Stomach (tissue), 9 donors: ENCODE measurements around the gene KLHDC8A. TPM values are rescaled to one million over a fixed set of nuclear protein-coding genes. Genes with fewer than 3 reads are reported as not detected.

Experiments
- DNase-seq, 2 donors: peaks; one replicate each; pipeline versions ENCODE4 v3.0.0 to v3.0.0-alpha.2; 2013 to 2019
- H3K27ac ChIP-seq, 5 donors: fragments of 200-600 bp in 4 of 5; sonication (generic) in 4 of 5; one replicate each; pipeline ENCODE4 v1.5.1; 2013 to 2019; ENCODE audit warnings: mild to moderate bottlenecking in 1 of 5, moderate library complexity in 1 of 5
- H3K27me3 ChIP-seq, 3 donors: fragments of 200-600 bp; sonication (generic); one replicate each; pipeline ENCODE4 v1.5.1; 2017 to 2019; ENCODE audit warnings: mixed run types in 1 of 3
- H3K36me3 ChIP-seq, 4 donors: fragments of 200-600 bp; sonication (generic); 1 replicate in 3 of 4; 2 replicates in 1 of 4; pipeline ENCODE4 v1.5.1; 2016 to 2019
- H3K4me1 ChIP-seq, 4 donors: fragments of 200-600 bp; sonication (generic); one replicate each; pipeline ENCODE4 v1.5.1; 2016 to 2019
- H3K4me3 ChIP-seq, 4 donors: fragments of 200-600 bp; sonication (generic) in 3 of 4; one replicate each; pipeline ENCODE4 v1.5.1; 2016 to 2019; ENCODE audit warnings: mild to moderate bottlenecking in 1 of 4
- H3K9me3 ChIP-seq, 4 donors: fragments of 200-600 bp; sonication (generic); one replicate each; pipeline ENCODE4 v1.5.1; 2016 to 2019
- EP300 ChIP-seq: sonication (generic); formaldehyde crosslinking; IDR thresholded peaks from one replicate; pipeline ENCODE4 v1.6.1; 2017; ENCODE audit warnings: antibody characterized with exemption
- POLR2A ChIP-seq, 4 donors: fragments of 450-650 bp; IDR thresholded peaks; one replicate each; pipeline ENCODE4 v1.6.1; 2016; ENCODE audit warnings: antibody characterized with exemption in 4 of 4, control low read depth in 2 of 4, mild to moderate bottlenecking in 1 of 4, moderate library complexity in 1 of 4
- POLR2AphosphoS5 ChIP-seq, 3 donors: sonication (generic); formaldehyde crosslinking; IDR thresholded peaks; one replicate each; pipeline ENCODE4 v1.6.1; 2016; ENCODE audit warnings: antibody characterized with exemption in 3 of 3
- WGBS, 5 donors: extraction: QIAGEN DNeasy Blood & Tissue Kit in 3 of 5; methylation state at CpG; one replicate each; pipeline versions ENCODE4 v1.1.5 to v1.1.7; 2013 to 2018; 5-methylcytosine and 5-hydroxymethylcytosine counted together
- intact Hi-C: fragments of 100-400 bp; cut with DNase I; formaldehyde crosslinking; loops from one replicate; pipeline ENCODE4 v1.15.1; 2023; ENCODE audit warnings: low total_unique reads
- polyA plus RNA-seq, 3 donors: library from polyadenylated mRNA; stranded (reverse); fragments of 200-250 nt; gene quantifications; one replicate each; pipeline ENCODE4 v1.2.3, GENCODE V29; 2013
- total RNA-seq, 5 donors: library from RNA; depleted of rRNA; stranded (reverse); fragments of >200 nt; gene quantifications; one replicate each; pipeline versions ENCODE4 v1.1.0 to v1.2.3, GENCODE V29; 2014 to 2016
- TF ChIP-seq, protein P1 (sequence below), 7 experiments: fragments of 450-650 bp in 4 of 7; fragments of 200-600 bp in 3 of 7; sonication (generic) in 3 of 7; IDR thresholded peaks; one replicate each; pipeline ENCODE4 v1.5.1; 2016 to 2019; ENCODE audit warnings: antibody characterized with exemption in 7 of 7, control low read depth in 2 of 7, mild to moderate bottlenecking in 1 of 7
- donor health status: healthy with polysubstance abuse.
- donor health status: Bipolar disorder and iron deficiency.
- donor health status: healthy.

KLHDC8A gene
- total and polyA plus RNA-seq, 8 donors = 0.72 to 6.9 (median 2.8) TPM; not detected in 2

DNA sequence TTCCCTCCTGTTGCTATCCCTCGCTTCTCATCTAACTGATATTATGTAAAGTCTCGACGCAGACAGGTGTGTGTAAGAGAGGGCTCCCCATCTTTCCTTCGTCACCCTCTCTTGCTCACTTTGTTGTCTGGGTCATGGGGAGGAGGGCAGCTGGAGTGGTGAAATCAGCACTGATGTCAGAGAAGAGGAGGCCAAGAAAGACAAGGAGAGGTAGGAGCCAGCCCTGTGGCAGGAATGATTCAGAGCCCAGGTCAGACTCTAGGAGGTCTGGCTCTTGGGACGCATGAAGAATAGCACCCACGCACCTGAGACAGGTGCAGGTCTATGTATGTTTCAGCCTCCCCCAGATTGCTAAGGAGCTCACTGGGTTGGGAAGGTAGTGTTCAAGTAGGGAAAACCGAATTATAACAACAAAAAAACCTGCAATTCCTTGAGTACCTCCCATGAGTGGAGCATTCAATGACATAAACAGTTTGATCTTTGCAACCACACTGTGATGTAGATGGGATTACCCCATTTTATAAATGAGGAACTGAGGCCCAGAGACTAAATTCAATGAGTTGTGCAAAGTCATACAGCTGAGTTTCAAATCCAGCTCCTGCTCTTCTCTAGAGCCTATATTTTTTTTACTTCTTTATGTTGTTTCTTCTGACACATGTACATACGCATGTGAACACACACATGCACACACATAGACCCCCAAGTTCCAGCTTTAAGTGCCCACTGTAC lies 45.6 kb downstream of the KLHDC8A start:
- intact Hi-C loops = no loop called here
- TF ChIP-seq EP300 = no peak
- TF ChIP-seq POLR2AphosphoS5 (IDR thresholded peaks at IDR 0.05) = no peak
- TF ChIP-seq, protein P1, sequence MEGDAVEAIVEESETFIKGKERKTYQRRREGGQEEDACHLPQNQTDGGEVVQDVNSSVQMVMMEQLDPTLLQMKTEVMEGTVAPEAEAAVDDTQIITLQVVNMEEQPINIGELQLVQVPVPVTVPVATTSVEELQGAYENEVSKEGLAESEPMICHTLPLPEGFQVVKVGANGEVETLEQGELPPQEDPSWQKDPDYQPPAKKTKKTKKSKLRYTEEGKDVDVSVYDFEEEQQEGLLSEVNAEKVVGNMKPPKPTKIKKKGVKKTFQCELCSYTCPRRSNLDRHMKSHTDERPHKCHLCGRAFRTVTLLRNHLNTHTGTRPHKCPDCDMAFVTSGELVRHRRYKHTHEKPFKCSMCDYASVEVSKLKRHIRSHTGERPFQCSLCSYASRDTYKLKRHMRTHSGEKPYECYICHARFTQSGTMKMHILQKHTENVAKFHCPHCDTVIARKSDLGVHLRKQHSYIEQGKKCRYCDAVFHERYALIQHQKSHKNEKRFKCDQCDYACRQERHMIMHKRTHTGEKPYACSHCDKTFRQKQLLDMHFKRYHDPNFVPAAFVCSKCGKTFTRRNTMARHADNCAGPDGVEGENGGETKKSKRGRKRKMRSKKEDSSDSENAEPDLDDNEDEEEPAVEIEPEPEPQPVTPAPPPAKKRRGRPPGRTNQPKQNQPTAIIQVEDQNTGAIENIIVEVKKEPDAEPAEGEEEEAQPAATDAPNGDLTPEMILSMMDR (IDR thresholded peaks at IDR 0.05) = no peak
- TF ChIP-seq POLR2A (IDR thresholded peaks at IDR 0.05) = no peak
- Histone ChIP-seq H3K4me3 (no peak overlapping the region), H3K36me3 (peaks cover 19 to 57% (median 53%) of the 10 kb centered on the region in 4 donors), H3K27ac (peak overlapping the region in 2 of 5 donors; percentile 19 to 46), H3K4me1 (peaks cover 26 to 40% (median 27%) of the 10 kb centered on the region in 4 donors), H3K9me3 (no peaks in the 10 kb centered on the region), H3K27me3 (no peaks in the 10 kb centered on the region)
- no peak for DNase-seq
- 91 to 97% (median 93%) methylated on average over 8 of the region's 8 CpGs for WGBS, 5 donors

DNA sequence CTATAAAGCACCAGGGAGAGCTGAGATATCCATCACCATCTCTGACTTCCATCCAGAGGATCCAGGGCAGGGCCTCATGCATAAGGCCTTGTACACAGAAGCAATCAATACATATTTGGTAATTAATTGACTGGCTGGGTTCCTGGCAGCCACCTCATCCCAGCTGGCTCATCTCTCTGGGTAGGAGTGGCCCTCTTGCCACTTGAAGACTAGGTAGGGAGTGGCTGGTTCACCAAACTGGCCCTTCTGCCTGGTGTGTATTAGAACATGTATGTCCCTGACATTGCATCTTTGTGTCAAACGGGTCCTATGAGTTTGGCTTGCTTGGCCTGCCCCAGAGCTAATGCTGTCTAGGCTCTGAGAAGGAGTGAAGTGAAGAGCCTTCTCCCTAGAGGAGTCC lies 47.0 kb downstream of the KLHDC8A start:
- Histone ChIP-seq H3K4me1 (peaks cover 14 to 26% (median 16%) of the 10 kb centered on the region in 4 donors), H3K9me3 (no peaks in the 10 kb centered on the region), H3K27me3 (no peaks in the 10 kb centered on the region), H3K36me3 (peaks cover 27 to 71% (median 67%) of the 10 kb centered on the region in 4 donors), H3K4me3 (no peak overlapping the region), H3K27ac (no peak overlapping the region)
- intact Hi-C loops = no loop called here
- no peak for TF ChIP-seq POLR2A (IDR thresholded peaks at IDR 0.05)
- TF ChIP-seq EP300 = no peak
- TF ChIP-seq POLR2AphosphoS5 (IDR thresholded peaks at IDR 0.05) = no peak
- TF ChIP-seq, protein P1 (IDR thresholded peaks at IDR 0.05) = no peak
- no peak for DNase-seq
- WGBS, 5 donors = 45 to 79% (median 75%) methylated on average over 1 of the region's 1 CpG

DNA sequence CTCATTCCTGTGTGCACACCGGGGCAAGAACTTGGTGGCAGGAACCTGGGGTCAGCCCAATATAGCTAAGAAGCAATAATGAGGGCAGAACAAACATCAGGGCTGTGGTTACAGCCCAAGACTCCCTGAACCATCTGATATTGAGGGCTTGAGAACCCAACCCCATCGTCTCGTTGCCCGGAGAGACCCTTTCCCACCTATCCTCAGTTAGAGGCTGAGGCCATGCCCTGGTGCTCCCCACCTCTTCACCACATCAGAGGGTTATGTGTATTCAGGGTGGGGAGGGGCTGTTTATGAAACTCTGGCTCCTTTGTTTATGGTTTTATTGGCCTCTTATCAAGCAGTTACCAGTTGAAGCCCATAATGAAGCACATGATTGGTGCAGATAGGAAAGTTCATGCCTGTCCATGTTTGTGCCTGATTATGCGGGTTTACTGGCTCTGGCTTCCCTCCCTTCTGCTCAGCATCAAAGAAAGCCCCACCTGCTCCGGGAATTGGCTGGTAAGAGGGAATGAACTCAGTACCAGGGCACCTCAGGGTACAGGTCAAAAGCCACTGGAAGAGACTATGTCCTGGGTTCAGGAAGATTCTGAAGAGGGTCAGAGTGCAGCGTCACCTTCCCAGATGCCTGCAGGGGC lies 49.7 kb downstream of the KLHDC8A start:
- Histone ChIP-seq H3K9me3 (no peaks in the 10 kb centered on the region), H3K27ac (no peak overlapping the region), H3K4me1 (peaks cover 0 to 6% (median 3%) of the 10 kb centered on the region in 4 donors), H3K27me3 (no peaks in the 10 kb centered on the region), H3K36me3 (peaks cover 48 to 98% (median 89%) of the 10 kb centered on the region in 4 donors), H3K4me3 (no peak overlapping the region)
- DNase-seq = no peak
- intact Hi-C loops = no loop called here
- 73 to 87% (median 86%) methylated on average over 7 of the region's 7 CpGs for WGBS, 5 donors
- TF ChIP-seq POLR2A (IDR thresholded peaks at IDR 0.05) (no peak), POLR2AphosphoS5 (IDR thresholded peaks at IDR 0.05) (no peak), EP300 (no peak)
- TF ChIP-seq, protein P1 (IDR thresholded peaks at IDR 0.05) = no peak

DNA sequence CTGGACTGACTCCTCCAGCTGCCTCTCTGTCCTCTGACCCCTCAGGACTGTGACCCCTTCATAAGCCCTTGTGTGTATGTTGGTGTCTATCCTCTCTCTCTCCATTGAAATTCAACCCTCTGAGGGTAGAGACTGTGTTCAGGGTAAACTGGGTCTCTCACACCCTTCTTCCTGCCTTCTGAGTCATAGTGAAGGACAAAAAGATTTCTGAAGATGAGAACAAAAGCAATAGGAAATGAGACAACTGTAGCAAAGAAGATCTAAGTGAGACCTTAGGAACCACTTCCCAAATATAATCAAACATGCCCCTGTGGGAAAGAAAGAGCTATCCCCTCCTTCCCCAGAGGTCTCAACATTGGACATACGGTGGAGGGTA lies 52.0 kb downstream of the KLHDC8A start:
- no peak for DNase-seq
- Histone ChIP-seq H3K27ac (no peak overlapping the region), H3K27me3 (no peaks in the 10 kb centered on the region), H3K9me3 (no peaks in the 10 kb centered on the region), H3K4me3 (no peak overlapping the region), H3K4me1 (peaks cover 11 to 19% (median 13%) of the 10 kb centered on the region in 4 donors), H3K36me3 (peaks cover 44 to 78% (median 70%) of the 10 kb centered on the region in 4 donors)
- WGBS, 5 donors = 85 to 100% (median 100%) methylated on average over 1 of the region's 1 CpG
- intact Hi-C loops = no loop called here
- TF ChIP-seq EP300 (no peak), POLR2A (IDR thresholded peaks at IDR 0.05) (no peak), POLR2AphosphoS5 (IDR thresholded peaks at IDR 0.05) (no peak)
- TF ChIP-seq, protein P1 (IDR thresholded peaks at IDR 0.05) = no peak
